Thyroid gland (tissue), 4 donors: Measurements from ENCODE around the gene PPM1H. TPM values are rescaled to one million over a fixed set of nuclear protein-coding genes. Genes with fewer than 3 reads are reported as not detected.

Source experiments
- DNase-seq, 2 donors: peaks; one replicate each; pipeline ENCODE4 v3.0.0-alpha.2; 2019
- H3K27ac ChIP-seq, 3 donors: fragments of 200-600 bp; sonication (generic); 1 replicate in 2 of 3; 2 replicates in 1 of 3; pipeline ENCODE4 v1.5.1; 2016 to 2019; ENCODE audit warnings: mild to moderate bottlenecking in 1 of 3, moderate library complexity in 1 of 3
- H3K27me3 ChIP-seq: fragments of 200-600 bp; sonication (generic); one replicate; pipeline ENCODE4 v1.5.1; 2019
- H3K36me3 ChIP-seq, 2 donors: fragments of 200-600 bp; sonication (generic); one replicate each; pipeline ENCODE4 v1.5.1; 2016 to 2019
- H3K4me1 ChIP-seq, 2 donors: fragments of 200-600 bp; sonication (generic); one replicate each; pipeline ENCODE4 v1.5.1; 2017 to 2019
- H3K4me3 ChIP-seq, 3 donors: fragments of 200-600 bp; sonication (generic); replicated peaks in 1 of 3; 1 replicate in 2 of 3; 2 replicates in 1 of 3; pipeline ENCODE4 v1.5.1; 2016; ENCODE audit warnings: mild to moderate bottlenecking in 1 of 3
- H3K9me3 ChIP-seq: fragments of 200-600 bp; sonication (generic); one replicate; pipeline ENCODE4 v1.5.1; 2017
- CTCF ChIP-seq, 6 experiments: fragments of 200-600 bp in 3 of 6; fragments of 450-650 bp in 3 of 6; sonication (generic) in 3 of 6; IDR thresholded peaks; one replicate each; pipeline ENCODE4 v1.5.1; 2016 to 2019; ENCODE audit warnings: antibody characterized with exemption in 6 of 6, mild to moderate bottlenecking in 2 of 6, inconsistent platforms in 1 of 6, moderate library complexity in 1 of 6
- POLR2A ChIP-seq, 2 donors: fragments of 450-650 bp; IDR thresholded peaks; one replicate each; pipeline ENCODE4 v1.6.1; 2017; ENCODE audit warnings: antibody characterized with exemption in 2 of 2, mild to moderate bottlenecking in 2 of 2, moderate library complexity in 1 of 2
- WGBS, 2 donors: methylation state at CpG; one replicate each; pipeline ENCODE4 v1.1.5; 2017; 5-methylcytosine and 5-hydroxymethylcytosine counted together
- intact Hi-C: fragments of 100-400 bp; cut with DNase I; formaldehyde crosslinking; loops from one replicate; pipeline ENCODE4 v1.15.1; 2023
- total RNA-seq, 4 donors: library from RNA; depleted of rRNA; stranded (reverse); fragments of >200 nt; gene quantifications; one replicate each; pipeline ENCODE4 v1.2.3, GENCODE V29; 2016

The PPM1H gene
- total RNA-seq, 4 donors from 2014 or later, result 3.9 to 12.7 (median 9.0) TPM

DNA sequence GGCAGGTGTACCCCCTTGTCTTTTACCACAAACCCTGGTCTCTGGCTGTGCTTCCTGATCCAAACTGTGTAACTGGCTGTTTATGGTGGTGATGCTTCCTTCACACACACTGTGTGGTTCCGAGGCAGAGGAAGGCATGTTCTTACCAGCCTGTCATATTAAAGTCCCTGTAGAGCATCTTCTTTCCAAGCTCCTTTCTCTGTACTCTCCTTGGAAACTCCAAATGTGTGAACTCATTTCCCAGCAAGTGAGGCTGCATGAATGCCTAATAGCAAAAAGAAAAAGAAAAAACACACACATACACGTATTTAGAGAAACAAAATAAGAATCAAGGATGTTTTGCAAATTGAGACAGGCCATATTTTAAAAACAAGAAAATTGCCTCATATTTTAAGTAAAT is 214.9 kb downstream of the PPM1H start:
- peak overlapping the region; percentile 68 to 99 (median 95) for H3K27ac ChIP-seq
- no peaks in the 10 kb centered on the region for H3K9me3 ChIP-seq
- H3K4me3 ChIP-seq, result no peak overlapping the region
- WGBS, 2 donors, result 87 to 96% methylated on average over 2 of the region's 2 CpGs
- H3K36me3 ChIP-seq, result no peaks in the 10 kb centered on the region
- peaks cover 81 to 92% of the 10 kb centered on the region in 2 donors for H3K4me1 ChIP-seq
- no peak for DNase-seq
- TF ChIP-seq CTCF (IDR thresholded peaks at IDR 0.05) (no peak), POLR2A (IDR thresholded peaks at IDR 0.05) (no peak)
- intact Hi-C loops, result no loop called here
- H3K27me3 ChIP-seq, result no peaks in the 10 kb centered on the region

DNA sequence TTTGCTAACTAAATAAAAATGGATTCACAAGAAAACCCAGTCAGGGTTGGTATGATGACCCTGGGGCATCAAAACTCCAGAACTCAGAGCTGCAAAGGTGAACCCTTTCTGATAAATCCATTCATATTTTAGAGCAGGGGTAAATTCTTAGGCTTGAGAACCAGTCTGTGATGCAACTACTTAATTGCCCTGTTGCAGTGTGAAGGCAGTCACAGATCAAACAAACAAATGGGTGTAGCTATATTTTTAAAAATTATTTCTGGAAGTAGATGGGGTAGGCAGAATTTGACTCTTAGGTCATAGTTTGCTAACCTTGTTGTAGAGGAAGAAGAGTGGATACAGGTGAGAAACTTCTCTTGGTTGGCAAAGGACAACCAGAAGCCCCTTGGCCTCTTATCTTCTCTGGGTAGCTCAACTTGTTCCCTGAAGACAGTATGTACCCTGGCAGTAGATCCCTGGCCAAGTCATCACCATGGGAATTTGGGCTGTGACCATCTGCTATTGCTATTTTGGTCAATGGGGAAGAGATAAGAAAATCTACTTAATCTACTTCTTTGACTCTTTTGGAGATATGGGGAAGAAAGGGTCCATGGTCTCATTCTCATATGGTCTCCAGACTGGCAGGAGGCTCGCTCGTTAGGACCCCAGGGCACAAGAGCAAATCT is 216.1 kb downstream of the PPM1H start:
- WGBS, 2 donors, result 100% methylated on average over 2 of the region's 2 CpGs
- H3K4me3 ChIP-seq, result no peak overlapping the region
- TF ChIP-seq CTCF (IDR thresholded peaks at IDR 0.05), result no peak
- TF ChIP-seq POLR2A (IDR thresholded peaks at IDR 0.05), result no peak

GRCh38 chr12:62717643-62718042 is 217.3 kb downstream of the PPM1H start:
- Histone ChIP-seq H3K4me3 (no peak overlapping the region), H3K36me3 (no peaks in the 10 kb centered on the region), H3K9me3 (no peaks in the 10 kb centered on the region), H3K27me3 (no peaks in the 10 kb centered on the region), H3K4me1 (peaks cover 76 to 84% of the 10 kb centered on the region in 2 donors), H3K27ac (peak overlapping the region; percentile 68 to 99 (median 95))
- intact Hi-C loops, result no loop called here
- TF ChIP-seq CTCF (IDR thresholded peaks at IDR 0.05) (no peak), POLR2A (IDR thresholded peaks at IDR 0.05) (no peak)
- no peak for DNase-seq
- WGBS, 2 donors, result 70 to 73% methylated on average over 1 of the region's 1 CpG

More for the DNA sequence above, 216.1 kb downstream of the PPM1H start:
- Histone ChIP-seq H3K27ac (peak overlapping the region; percentile 68 to 99 (median 95)), H3K9me3 (no peaks in the 10 kb centered on the region), H3K36me3 (no peaks in the 10 kb centered on the region), H3K27me3 (no peaks in the 10 kb centered on the region), H3K4me1 (peaks cover 83 to 93% of the 10 kb centered on the region in 2 donors)
- intact Hi-C loops, result no loop called here
- no peak for DNase-seq

DNA sequence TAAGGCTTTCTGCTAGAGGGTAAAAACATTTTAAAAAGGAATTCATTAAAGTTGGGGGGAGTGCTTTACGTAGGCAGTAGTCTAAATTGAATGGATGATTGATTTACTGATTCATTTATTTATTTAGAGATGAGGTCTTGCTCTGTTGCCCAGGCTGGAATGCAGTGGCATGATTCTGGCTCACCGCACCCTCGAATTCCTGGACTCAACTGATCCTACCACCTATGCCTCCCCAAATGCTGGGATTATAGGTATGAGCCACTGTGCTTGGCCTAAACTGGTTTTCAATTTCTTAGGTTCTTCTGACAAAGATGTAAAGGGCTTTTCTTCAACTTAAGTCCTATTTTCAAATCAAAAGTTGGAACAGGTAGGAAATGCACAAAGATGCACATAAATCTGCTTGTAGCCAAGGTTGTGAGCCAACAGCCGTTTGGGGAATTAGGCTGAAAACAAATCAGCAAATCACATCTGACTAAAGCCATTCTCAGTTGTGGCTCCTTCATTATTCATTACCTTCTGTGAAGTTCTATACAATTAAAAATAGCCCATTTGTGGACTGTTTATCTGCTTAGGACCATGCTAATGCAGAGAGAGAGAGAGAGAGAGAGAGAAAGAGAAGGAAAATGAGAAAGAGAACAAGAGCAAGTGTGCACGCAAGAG is 218.0 kb downstream of the PPM1H start:
- peaks cover 80 to 82% of the 10 kb centered on the region in 2 donors for H3K4me1 ChIP-seq
- peak; percentile 86 to 88 for DNase-seq
- no peaks in the 10 kb centered on the region for H3K27me3 ChIP-seq
- 46% methylated on average over 5 of the region's 5 CpGs for WGBS, 2 donors
- intact Hi-C loops, result no loop called here
- TF ChIP-seq POLR2A (IDR thresholded peaks at IDR 0.05) (peak in 1 of 2 donors; percentile 40), CTCF (IDR thresholded peaks at IDR 0.05) (no peak)
- H3K36me3 ChIP-seq, result no peaks in the 10 kb centered on the region
- H3K9me3 ChIP-seq, result no peaks in the 10 kb centered on the region
- H3K27ac ChIP-seq, result peak overlapping the region; percentile 95 to 99 (median 95)
- H3K4me3 ChIP-seq, result no peak overlapping the region

- no peak for DNase-seq
- WGBS, 2 donors, result 82 to 96% methylated on average over 3 of the region's 3 CpGs
- Histone ChIP-seq H3K27ac (peak overlapping the region; percentile 95 to 99 (median 95)), H3K27me3 (no peaks in the 10 kb centered on the region), H3K4me1 (peaks cover 79 to 82% of the 10 kb centered on the region in 2 donors), H3K36me3 (no peaks in the 10 kb centered on the region), H3K4me3 (no peak overlapping the region), H3K9me3 (no peaks in the 10 kb centered on the region)
- intact Hi-C loops, result no loop called here
- TF ChIP-seq POLR2A (IDR thresholded peaks at IDR 0.05) (no peak), CTCF (IDR thresholded peaks at IDR 0.05) (no peak)
Observed at GRCh38 chr12:62716037-62716436, 218.9 kb downstream of the PPM1H start.
